ENCODE measurements around the gene GID8. TPM values are rescaled to one million over a fixed set of nuclear protein-coding genes. Genes with fewer than 3 reads are reported as not detected.

Gene GID8
- total and polyA plus RNA-seq, 2 experiments from 2014 or later, result 41.8 to 106 TPM

- TF ChIP-seq ETS1 (IDR thresholded peaks at IDR 0.05) (no peak), POLR2AphosphoS5 (IDR thresholded peaks at IDR 0.05; ENCODE audit: low read depth) (no peak), ZNF331 (CRISPR knock-in tag; IDR thresholded peaks at IDR 0.05; ENCODE audit: low read depth) (no peak)
Measured at GRCh38 chr20:62989201-62989601, 51.3 kb downstream of the GID8 start (continued).

- H3K4me1 Mint-ChIP-seq, result peaks cover 18% of the 10 kb centered on the region
Measured at GRCh38 chr20:62990306-62990825, 52.4 kb downstream of the GID8 start.

More at GRCh38 chr20:62990306-62990825, 52.4 kb downstream of the GID8 start:
- DNase-seq (ENCODE audit: low spot score), result no peak
- H3K27ac ChIP-seq (ENCODE audit: low read depth), result no peak overlapping the region
- H4K20me1 ChIP-seq (replicated peaks; ENCODE audit: insufficient read depth), result no peaks in the 10 kb centered on the region
- no peaks in the 10 kb centered on the region for H3K36me3 ChIP-seq (ENCODE audit: insufficient read depth)
- Mint-ChIP-seq H3K36me3 (ENCODE audit: low read depth) (no peaks in the 10 kb centered on the region), H3K27me3 (ENCODE audit: insufficient read depth, low read depth, poor library complexity) (peaks cover 18% of the 10 kb centered on the region), H3K4me3 (no peak overlapping the region), H3K27ac (no peak overlapping the region), H3K9me3 (no peaks in the 10 kb centered on the region)
- H3F3A ChIP-seq (replicated peaks; ENCODE audit: low read depth), result 0 out of 2 replicates have a peak, but pooled peaks cover 15% of the 10 kb centered on the region
- no peak overlapping the region for H3K4me3 ChIP-seq
- peaks cover 15% of the 10 kb centered on the region for H3K4me1 ChIP-seq (ENCODE audit: insufficient read depth)
- H3K9me2 ChIP-seq (ENCODE audit: insufficient read depth), result no peaks in the 10 kb centered on the region
- no peak for ATAC-seq
- no peaks in the 10 kb centered on the region for H3K79me2 ChIP-seq (replicated peaks; ENCODE audit: insufficient read depth)
- TF ChIP-seq CTCF (conservative IDR thresholded peaks at IDR 0.05; ENCODE audit: low read depth in 2 of 2) (no peak), ZNF114 (CRISPR knock-in tag; IDR thresholded peaks at IDR 0.05) (no peak), REST (IDR thresholded peaks at IDR 0.05; ENCODE audit: unreplicated experiment) (no peak), STAT1 (IDR thresholded peaks at IDR 0.05; ENCODE audit: unreplicated experiment) (no peak), CREB1 (CRISPR knock-in tag; IDR thresholded peaks at IDR 0.05; ENCODE audit: low read depth) (no peak), JUNB (IDR thresholded peaks at IDR 0.05; ENCODE audit: unreplicated experiment) (no peak), EZH2 (IDR thresholded peaks at IDR 0.05; ENCODE audit: low read depth, unreplicated experiment) (no peak), NANOG (IDR thresholded peaks at IDR 0.05; ENCODE audit: borderline replicate concordance) (no peak), ETS1 (IDR thresholded peaks at IDR 0.05) (no peak), POLR2AphosphoS5 (IDR thresholded peaks at IDR 0.05; ENCODE audit: low read depth) (no peak), EZH2phosphoT487 (IDR thresholded peaks at IDR 0.05; ENCODE audit: unreplicated experiment) (no peak)
- H3K4me2 ChIP-seq, result no peak overlapping the region
- no peak overlapping the region for H2AFZ ChIP-seq
- no peaks in the 10 kb centered on the region for H3K27me3 ChIP-seq (ENCODE audit: insufficient read depth)

All from GM23338 (cell line).